HFF-Myc (cell line): ENCODE results near the gene CEND1.
A peak's percentile ranks its signal among the peaks of the same experiment; 100 is the strongest.

Experiments
- DNase-seq: peaks from one replicate; pipeline ENCODE4 v3.0.0-alpha.2; 2011; ENCODE audit warnings: low read depth; ENCODE audit errors: extremely low read depth
- H3K4me3 ChIP-seq: replicated peaks from 2 replicates; pipeline ENCODE4 v1.5.1; 2011; ENCODE audit warnings: low read depth, mild to moderate bottlenecking, control low read depth, low read length
- TF ChIP-seq, protein P1 (sequence below): IDR thresholded peaks from 2 replicates; pipeline ENCODE4 v1.5.1; 2012; ENCODE audit warnings: mild to moderate bottlenecking, low read depth, low read length, control low read depth; ENCODE audit errors: missing control alignments

Gene CEND1

GRCh38 chr11:794766-795633 lies 5.1 kb upstream of the CEND1 start:
- H3K4me3 ChIP-seq: peak overlapping the region; percentile 79
- DNase-seq: no peak
- TF ChIP-seq, protein P1, sequence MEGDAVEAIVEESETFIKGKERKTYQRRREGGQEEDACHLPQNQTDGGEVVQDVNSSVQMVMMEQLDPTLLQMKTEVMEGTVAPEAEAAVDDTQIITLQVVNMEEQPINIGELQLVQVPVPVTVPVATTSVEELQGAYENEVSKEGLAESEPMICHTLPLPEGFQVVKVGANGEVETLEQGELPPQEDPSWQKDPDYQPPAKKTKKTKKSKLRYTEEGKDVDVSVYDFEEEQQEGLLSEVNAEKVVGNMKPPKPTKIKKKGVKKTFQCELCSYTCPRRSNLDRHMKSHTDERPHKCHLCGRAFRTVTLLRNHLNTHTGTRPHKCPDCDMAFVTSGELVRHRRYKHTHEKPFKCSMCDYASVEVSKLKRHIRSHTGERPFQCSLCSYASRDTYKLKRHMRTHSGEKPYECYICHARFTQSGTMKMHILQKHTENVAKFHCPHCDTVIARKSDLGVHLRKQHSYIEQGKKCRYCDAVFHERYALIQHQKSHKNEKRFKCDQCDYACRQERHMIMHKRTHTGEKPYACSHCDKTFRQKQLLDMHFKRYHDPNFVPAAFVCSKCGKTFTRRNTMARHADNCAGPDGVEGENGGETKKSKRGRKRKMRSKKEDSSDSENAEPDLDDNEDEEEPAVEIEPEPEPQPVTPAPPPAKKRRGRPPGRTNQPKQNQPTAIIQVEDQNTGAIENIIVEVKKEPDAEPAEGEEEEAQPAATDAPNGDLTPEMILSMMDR: no peak

DNA sequence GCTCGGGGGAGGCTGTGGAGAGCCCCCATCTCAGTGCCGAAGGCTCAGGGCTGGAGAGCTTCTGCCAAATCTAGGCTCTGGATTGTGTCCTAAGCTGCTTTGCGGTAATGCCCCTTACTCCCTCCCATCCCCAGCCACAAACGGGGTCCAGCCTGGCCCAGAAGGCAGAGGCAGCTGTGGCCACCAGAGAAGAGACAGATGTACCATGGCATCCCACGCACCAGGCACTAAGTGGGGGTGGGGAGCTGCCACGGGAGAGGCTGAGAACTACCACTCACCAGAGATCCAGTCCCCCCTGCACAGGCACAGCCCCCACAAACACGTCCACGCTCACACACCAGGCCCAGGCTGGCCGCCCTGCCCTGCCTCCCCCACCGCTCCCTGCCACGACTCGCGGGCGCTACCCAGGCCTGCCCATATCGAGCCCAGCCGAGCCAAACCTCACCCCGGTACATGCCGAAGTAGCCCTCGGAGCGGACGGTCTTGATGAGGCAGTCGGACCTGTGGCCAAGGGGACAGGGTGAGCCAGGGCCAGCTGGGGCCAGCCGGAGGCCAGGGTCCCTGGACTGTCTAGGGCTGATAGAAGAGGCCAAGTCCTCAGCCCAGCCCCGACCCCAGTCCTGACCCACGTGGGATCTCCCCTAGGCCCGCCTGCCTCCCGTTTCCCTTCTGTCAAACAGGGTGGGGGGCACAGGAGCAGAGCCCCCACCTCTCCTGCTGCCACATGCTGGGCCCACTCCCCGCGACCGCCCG lies 4.3 kb upstream of the CEND1 start:
- TF ChIP-seq, protein P1: no peak
- DNase-seq: no peak
- no peak overlapping the region for H3K4me3 ChIP-seq

DNA sequence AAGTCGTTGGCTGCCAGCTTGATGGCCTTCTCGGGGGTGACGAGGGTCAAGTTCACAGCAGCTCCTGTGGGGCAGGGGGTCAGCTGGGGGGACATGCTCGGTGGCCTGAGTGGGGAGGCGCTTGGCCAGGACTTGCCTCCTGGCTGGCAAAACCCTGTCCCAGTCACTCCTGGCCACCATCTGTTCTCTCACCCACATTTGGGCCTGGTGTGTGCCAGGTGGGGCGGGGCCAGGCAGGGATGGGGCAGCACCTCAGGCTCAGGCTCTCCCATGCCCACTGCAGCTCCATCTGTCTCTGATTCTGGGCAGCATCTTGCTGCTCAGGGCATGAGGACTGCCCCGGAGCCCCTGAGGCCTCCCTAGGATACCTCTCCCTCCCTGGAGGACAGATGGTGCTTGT lies 3.7 kb upstream of the CEND1 start:
- H3K4me3 ChIP-seq: no peak overlapping the region
- TF ChIP-seq, protein P1: no peak
- no peak for DNase-seq

- DNase-seq: no peak
- H3K4me3 ChIP-seq: no peak overlapping the region
- TF ChIP-seq, protein P1: no peak
Observed at GRCh38 chr11:792873-793272, 3.0 kb upstream of the CEND1 start.

DNA sequence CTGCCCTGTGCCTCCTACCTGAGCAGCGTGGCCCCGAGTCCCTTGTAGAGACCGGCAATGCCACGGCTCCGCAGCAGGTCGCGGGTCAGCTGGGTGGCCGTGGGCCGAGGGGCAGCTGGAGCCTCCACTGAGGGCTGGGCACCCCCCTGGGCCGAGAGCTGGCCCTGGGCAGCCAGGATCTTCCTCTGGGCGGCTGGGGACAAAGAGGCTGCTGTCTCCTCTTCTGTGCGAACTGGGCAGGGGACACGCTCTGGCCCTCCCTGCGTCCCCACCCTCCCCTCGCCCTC lies 2.6 kb upstream of the CEND1 start:
- H3K4me3 ChIP-seq: no peak overlapping the region
- TF ChIP-seq, protein P1: no peak
- no peak for DNase-seq

DNA sequence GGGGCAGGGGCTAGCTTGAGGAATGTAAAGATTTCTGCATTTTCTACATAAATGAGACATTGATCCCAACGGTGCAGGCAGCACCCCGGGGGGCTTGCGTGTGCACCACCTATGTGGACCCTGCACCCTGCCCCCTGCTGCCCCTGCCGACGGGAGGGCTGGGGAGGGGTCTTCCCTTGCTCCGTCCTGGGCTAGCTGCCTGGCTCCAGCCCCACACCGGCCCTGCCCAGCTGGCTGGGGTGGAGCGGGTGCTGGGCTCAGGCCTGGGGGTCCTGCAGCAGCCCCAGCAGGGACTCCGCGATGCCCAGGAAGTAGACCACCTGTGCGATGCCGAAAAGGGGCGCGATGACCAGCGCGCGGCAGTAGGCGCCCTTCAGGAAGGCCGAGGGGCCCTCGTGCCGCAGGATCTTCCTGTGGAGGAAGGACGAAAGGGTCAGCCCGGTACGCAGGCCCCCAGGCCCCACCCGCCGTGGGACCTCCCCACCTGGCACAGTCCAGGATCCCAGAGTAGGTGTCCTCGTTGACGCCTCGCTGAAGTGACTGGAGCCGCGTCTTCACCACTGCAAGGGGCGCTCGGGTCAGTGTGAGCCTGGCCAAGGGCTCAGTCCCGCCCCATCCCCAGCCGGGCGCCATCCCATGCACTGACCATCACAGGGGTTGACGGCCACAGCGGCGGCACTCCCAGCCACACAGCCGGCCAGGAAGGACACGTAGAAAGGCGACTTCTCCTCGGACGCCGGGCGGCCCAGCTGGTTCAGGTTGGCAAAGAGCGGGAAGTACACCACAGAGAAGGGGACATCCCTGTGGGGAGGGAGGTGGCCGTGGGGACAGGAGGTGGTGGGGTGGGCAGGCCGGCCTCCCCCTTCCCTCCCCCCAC lies 2.0 kb upstream of the CEND1 start:
- no peak overlapping the region for H3K4me3 ChIP-seq
- no peak for DNase-seq
- TF ChIP-seq, protein P1: no peak
